DOHH2 (cell line): ENCODE data around the gene GPATCH8.

Experiments
- EZH2phosphoT487 ChIP-seq: fragments of 200-600 bp; sonication (generic); IDR thresholded peaks from 2 replicates; pipeline ENCODE4 v1.6.1; 2017; ENCODE audit warnings: borderline replicate concordance, mild to moderate bottlenecking, antibody characterized with exemption, low read length, moderate library complexity, mixed read lengths
- TF ChIP-seq, protein P1 (sequence below): fragments of 200-600 bp; sonication (generic); IDR thresholded peaks from one replicate; pipeline ENCODE4 v1.5.1; 2014; ENCODE audit warnings: antibody characterized with exemption, mild to moderate bottlenecking, low read depth, low read length; ENCODE audit not compliant: poor library complexity, severe bottlenecking

DNA sequence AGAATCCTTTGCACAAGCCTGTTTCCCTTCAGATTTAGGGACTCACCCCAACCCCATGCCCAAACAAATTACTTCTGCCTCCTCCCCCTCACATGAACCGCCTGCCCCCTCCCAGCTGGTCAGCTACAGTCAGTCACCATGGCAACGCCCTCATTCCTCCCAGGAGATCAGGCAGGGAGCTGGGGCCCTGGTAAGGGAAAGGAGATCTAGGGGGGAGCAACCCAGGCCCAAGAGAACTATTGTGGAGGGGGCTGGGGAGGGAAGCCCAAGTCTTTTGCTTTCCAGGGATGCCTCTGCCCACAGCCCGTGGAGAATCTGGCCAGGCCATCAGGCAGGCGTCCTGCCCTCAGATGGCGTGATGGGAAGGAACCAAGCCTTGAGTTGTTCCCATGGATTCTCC, 142.4 kb downstream of the GPATCH8 start:
- TF ChIP-seq, protein P1, sequence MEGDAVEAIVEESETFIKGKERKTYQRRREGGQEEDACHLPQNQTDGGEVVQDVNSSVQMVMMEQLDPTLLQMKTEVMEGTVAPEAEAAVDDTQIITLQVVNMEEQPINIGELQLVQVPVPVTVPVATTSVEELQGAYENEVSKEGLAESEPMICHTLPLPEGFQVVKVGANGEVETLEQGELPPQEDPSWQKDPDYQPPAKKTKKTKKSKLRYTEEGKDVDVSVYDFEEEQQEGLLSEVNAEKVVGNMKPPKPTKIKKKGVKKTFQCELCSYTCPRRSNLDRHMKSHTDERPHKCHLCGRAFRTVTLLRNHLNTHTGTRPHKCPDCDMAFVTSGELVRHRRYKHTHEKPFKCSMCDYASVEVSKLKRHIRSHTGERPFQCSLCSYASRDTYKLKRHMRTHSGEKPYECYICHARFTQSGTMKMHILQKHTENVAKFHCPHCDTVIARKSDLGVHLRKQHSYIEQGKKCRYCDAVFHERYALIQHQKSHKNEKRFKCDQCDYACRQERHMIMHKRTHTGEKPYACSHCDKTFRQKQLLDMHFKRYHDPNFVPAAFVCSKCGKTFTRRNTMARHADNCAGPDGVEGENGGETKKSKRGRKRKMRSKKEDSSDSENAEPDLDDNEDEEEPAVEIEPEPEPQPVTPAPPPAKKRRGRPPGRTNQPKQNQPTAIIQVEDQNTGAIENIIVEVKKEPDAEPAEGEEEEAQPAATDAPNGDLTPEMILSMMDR = no peak
- no peak for TF ChIP-seq EZH2phosphoT487
